T-cell (primary cell): ENCODE data around the gene HYDIN. TPM values are rescaled to one million over a fixed set of nuclear protein-coding genes. Genes with fewer than 3 reads are reported as not detected.

ENCODE experiments used
- ATAC-seq, 4 experiments: fragments of 200-7000 bp in 3 of 4; fragments of 150-1000 bp in 1 of 4; cut with Tn5 transposase; replicated peaks in 1 of 4; 1 replicate in 3 of 4; 2 replicates in 1 of 4; pipeline ENCODE4 v1.10.0; 2021; ENCODE audit warnings: moderate library complexity in 3 of 4, mild to moderate bottlenecking in 2 of 4, moderate number of reproducible peaks in 1 of 4
- CTCF ChIA-PET, 2 donors: fragments of 300-600 bp; sonication (Branson Sonifier 250); formaldehyde crosslinking; loops; one replicate each; lab custom pipeline; 2022; ENCODE audit warnings: antibody characterized with exemption in 2 of 2; lab: Charles Lee
- POLR2A ChIA-PET, 2 donors: fragments of 300-600 bp; sonication (Branson Sonifier 250); formaldehyde crosslinking; loops; one replicate each; lab custom pipeline; 2022; ENCODE audit warnings: antibody characterized with exemption in 2 of 2; lab: Charles Lee
- DNase-seq, 35 experiments: peaks; one replicate each; pipeline versions ENCODE4 v3.0.0 to v3.0.0-alpha.2; 2013 to 2023
- H3K27ac ChIP-seq: one replicate; pipeline ENCODE4 v1.5.1; 2013; ENCODE audit warnings: low read length
- H3K27me3 ChIP-seq, 2 experiments: replicated peaks in 1 of 2; 1 replicate in 1 of 2; 2 replicates in 1 of 2; pipeline versions ENCODE4 v1.6.1 to v1.7.0; 2013; ENCODE audit warnings: low read length in 1 of 2, mixed read lengths in 1 of 2; ENCODE audit not compliant: control insufficient read depth in 2 of 2, insufficient read depth in 2 of 2; ENCODE audit errors: extremely low read depth in 1 of 2
- H3K36me3 ChIP-seq, 2 donors: 1 replicate in 1 of 2; 2 replicates in 1 of 2; pipeline versions ENCODE4 v1.6.1 to v1.7.0; 2013; ENCODE audit warnings: low read length in 1 of 2; ENCODE audit not compliant: control insufficient read depth in 2 of 2, insufficient read depth in 1 of 2; ENCODE audit errors: extremely low read depth in 1 of 2
- H3K4me1 ChIP-seq, 2 experiments: 1 replicate in 1 of 2; 2 replicates in 1 of 2; pipeline versions ENCODE4 v1.6.1 to v1.7.0; 2013; ENCODE audit warnings: low read length in 2 of 2, mixed read lengths in 1 of 2; ENCODE audit not compliant: insufficient read depth in 2 of 2, control insufficient read depth in 1 of 2; ENCODE audit errors: extremely low read depth in 1 of 2
- H3K4me3 ChIP-seq, 2 donors: 1 replicate in 1 of 2; 2 replicates in 1 of 2; pipeline versions ENCODE4 v1.5.1 to v1.7.0; 2013; ENCODE audit warnings: mild to moderate bottlenecking in 2 of 2, low read length in 1 of 2, moderate library complexity in 1 of 2; ENCODE audit not compliant: control insufficient read depth in 1 of 2; ENCODE audit errors: extremely low read depth in 1 of 2
- H3K9me3 ChIP-seq: 2 replicates; pipeline ENCODE4 v1.7.0; 2013
- H3K27ac Mint-ChIP-seq, 2 donors: one replicate each; pipeline ENCODE4 v1.8.0; 2020 to 2021; ENCODE audit warnings: mild to moderate bottlenecking in 2 of 2, mixed read lengths in 2 of 2
- H3K27me3 Mint-ChIP-seq, 2 donors: one replicate each; pipeline ENCODE4 v1.8.0; 2021 to 2022; ENCODE audit warnings: mixed read lengths in 2 of 2
- H3K36me3 Mint-ChIP-seq: one replicate; pipeline ENCODE4 v1.8.0; 2021; ENCODE audit warnings: mixed read lengths
- H3K4me1 Mint-ChIP-seq, 3 donors: one replicate each; pipeline ENCODE4 v1.8.0; 2020 to 2022; ENCODE audit warnings: mixed read lengths in 3 of 3, mild to moderate bottlenecking in 1 of 3
- H3K4me3 Mint-ChIP-seq, 3 donors: one replicate each; pipeline ENCODE4 v1.8.0; 2020 to 2022; ENCODE audit warnings: mild to moderate bottlenecking in 3 of 3, mixed read lengths in 3 of 3, moderate library complexity in 3 of 3
- H3K9me3 Mint-ChIP-seq, 3 donors: one replicate each; pipeline ENCODE4 v1.8.0; 2020 to 2022; ENCODE audit warnings: mixed read lengths in 3 of 3
- WGBS: methylation state at CpG from one replicate; pipeline ENCODE4 v1.1.5; 2013; ENCODE audit warnings: missing lambda C conversion rate; ENCODE audit not compliant: insufficient coverage; 5-methylcytosine and 5-hydroxymethylcytosine counted together
- total RNA-seq, 35 experiments: library from RNA in 6 of 35; stranded (reverse) in 6 of 35; fragments of 120-200 nt in 1 of 35; gene quantifications; one replicate each; pipeline versions ENCODE4 v1.2.1 to v1.2.4 and lab custom pipeline; 2013 to 2026

HYDIN gene
- total RNA-seq, 5 donors from 2014 or later (not counting 1 experiment from before 2014, with no cell fraction given) = 0.41 to 1.2 (median 0.73) TPM; not detected in 2

GRCh38 chr16:71250461-71251235 is 20.1 kb upstream of the HYDIN start:
- peaks cover 0 to 9% of the 10 kb centered on the region in 2 experiments for H3K4me1 ChIP-seq
- no peaks in the 10 kb centered on the region for H3K36me3 Mint-ChIP-seq
- H3K4me3 Mint-ChIP-seq = no peak overlapping the region
- H3K36me3 ChIP-seq = no peaks in the 10 kb centered on the region
- no peak overlapping the region for H3K27ac Mint-ChIP-seq
- H3K9me3 Mint-ChIP-seq = no peaks in the 10 kb centered on the region
- WGBS = 96% methylated on average over 4 of the region's 5 CpGs
- CTCF ChIA-PET = no interaction called here
- H3K27ac ChIP-seq = no peak overlapping the region
- no peaks in the 10 kb centered on the region for H3K27me3 ChIP-seq
- peaks cover 0 to 4% (median under 1%) of the 10 kb centered on the region in 3 donors for H3K4me1 Mint-ChIP-seq
- DNase-seq (no peak), ATAC-seq (no peak)
- H3K27me3 Mint-ChIP-seq = peaks cover 0 to 12% of the 10 kb centered on the region in 2 donors
- POLR2A ChIA-PET = no interaction called here
- H3K4me3 ChIP-seq = no peak overlapping the region
- H3K9me3 ChIP-seq = no peaks in the 10 kb centered on the region

- no peaks in the 10 kb centered on the region for H3K9me3 Mint-ChIP-seq
- Histone ChIP-seq H3K27me3 (no peaks in the 10 kb centered on the region), H3K4me1 (no peaks in the 10 kb centered on the region), H3K27ac (no peak overlapping the region), H3K4me3 (no peak overlapping the region), H3K36me3 (no peaks in the 10 kb centered on the region), H3K9me3 (no peaks in the 10 kb centered on the region)
- 0% methylated on average over 1 of the region's 1 CpG for WGBS
- H3K27me3 Mint-ChIP-seq = peaks cover 0 to 8% of the 10 kb centered on the region in 2 donors
- ATAC-seq (no peak), DNase-seq (no peak)
- H3K4me3 Mint-ChIP-seq = no peak overlapping the region
- no peak overlapping the region for H3K27ac Mint-ChIP-seq
- H3K4me1 Mint-ChIP-seq = no peaks in the 10 kb centered on the region
- ChIA-PET POLR2A (no interaction called here), CTCF (no interaction called here)
- H3K36me3 Mint-ChIP-seq = no peaks in the 10 kb centered on the region
Observed at GRCh38 chr16:71249399-71249798, 18.9 kb upstream of the HYDIN start.

GRCh38 chr16:71247478-71247877 is 17.0 kb upstream of the HYDIN start:
- Histone ChIP-seq H3K4me1 (no peaks in the 10 kb centered on the region), H3K4me3 (no peak overlapping the region), H3K27me3 (no peaks in the 10 kb centered on the region), H3K36me3 (no peaks in the 10 kb centered on the region), H3K9me3 (no peaks in the 10 kb centered on the region), H3K27ac (no peak overlapping the region)
- Mint-ChIP-seq H3K27me3 (peaks cover 0 to 10% of the 10 kb centered on the region in 2 donors), H3K4me1 (no peaks in the 10 kb centered on the region), H3K27ac (no peak overlapping the region), H3K9me3 (no peaks in the 10 kb centered on the region), H3K4me3 (no peak overlapping the region), H3K36me3 (no peaks in the 10 kb centered on the region)
- ATAC-seq (no peak), DNase-seq (no peak)
- ChIA-PET POLR2A (no interaction called here), CTCF (no interaction called here)
- WGBS = 100% methylated on average over 1 of the region's 7 CpGs

DNA sequence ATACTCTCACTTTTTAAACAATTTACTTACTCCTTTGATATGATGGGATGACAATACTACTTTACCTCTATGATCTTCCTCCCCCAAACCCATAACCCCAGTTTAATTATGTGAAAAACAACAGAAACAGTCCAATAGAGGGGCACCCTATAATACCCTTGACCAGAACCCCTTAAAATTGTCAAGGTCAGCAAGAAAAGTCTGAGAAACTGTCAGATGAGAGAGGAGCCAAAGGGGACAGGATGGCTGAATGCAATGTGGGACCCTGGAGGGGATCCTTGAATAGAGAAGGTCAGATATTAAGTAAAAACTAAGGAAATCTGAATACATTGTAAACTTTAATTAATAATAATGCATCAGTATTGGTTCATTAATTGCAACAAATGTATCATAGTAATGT is 15.8 kb upstream of the HYDIN start:
- H3K27me3 ChIP-seq = no peaks in the 10 kb centered on the region
- H3K4me3 ChIP-seq = no peak overlapping the region
- no peaks in the 10 kb centered on the region for H3K4me1 ChIP-seq
- H3K27ac ChIP-seq = no peak overlapping the region
- H3K27ac Mint-ChIP-seq = no peak overlapping the region
- CTCF ChIA-PET = no interaction called here
- no peaks in the 10 kb centered on the region for H3K36me3 Mint-ChIP-seq
- no peak for DNase-seq
- no peaks in the 10 kb centered on the region for H3K36me3 ChIP-seq
- H3K9me3 Mint-ChIP-seq = no peaks in the 10 kb centered on the region
- peaks cover 0 to 10% of the 10 kb centered on the region in 2 donors for H3K27me3 Mint-ChIP-seq
- no peak overlapping the region for H3K4me3 Mint-ChIP-seq
- H3K9me3 ChIP-seq = no peaks in the 10 kb centered on the region
- H3K4me1 Mint-ChIP-seq = no peaks in the 10 kb centered on the region
- ATAC-seq = no peak
- POLR2A ChIA-PET = no interaction called here

GRCh38 chr16:71244521-71244920 is 14.0 kb upstream of the HYDIN start:
- H3K4me3 ChIP-seq = no peak overlapping the region
- H3K9me3 ChIP-seq = no peaks in the 10 kb centered on the region
- no peaks in the 10 kb centered on the region for H3K27me3 ChIP-seq
- no peak for ATAC-seq
- WGBS = 86% methylated on average over 1 of the region's 1 CpG
- ChIA-PET CTCF (no interaction called here), POLR2A (no interaction called here)
- no peaks in the 10 kb centered on the region for H3K4me1 ChIP-seq
- no peak overlapping the region for H3K27ac Mint-ChIP-seq
- no peaks in the 10 kb centered on the region for H3K9me3 Mint-ChIP-seq
- H3K4me1 Mint-ChIP-seq = no peaks in the 10 kb centered on the region
- H3K4me3 Mint-ChIP-seq = no peak overlapping the region
- no peaks in the 10 kb centered on the region for H3K36me3 Mint-ChIP-seq
- H3K36me3 ChIP-seq = no peaks in the 10 kb centered on the region
- peaks cover 2 to 8% of the 10 kb centered on the region in 2 donors for H3K27me3 Mint-ChIP-seq
- no peak for DNase-seq
- H3K27ac ChIP-seq = no peak overlapping the region

DNA sequence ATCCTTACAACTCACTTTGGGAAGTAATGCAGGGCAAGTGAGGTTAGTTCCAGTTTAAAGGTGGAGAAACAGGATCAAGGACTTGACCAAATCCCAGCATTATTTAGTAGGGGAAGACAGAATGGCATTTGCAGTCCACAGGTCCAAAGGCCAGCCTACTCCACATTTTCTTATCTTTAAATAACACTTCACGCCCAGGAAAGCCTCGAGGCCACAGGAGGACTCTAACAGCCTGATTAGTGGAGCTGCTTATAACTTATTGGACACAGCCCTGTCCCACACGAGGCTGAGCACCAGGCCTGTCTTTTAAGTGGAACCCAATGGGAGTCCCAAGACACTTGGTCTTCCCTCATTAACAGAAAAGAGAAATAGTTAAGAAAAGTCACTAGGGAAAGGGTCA is 12.1 kb upstream of the HYDIN start:
- Histone ChIP-seq H3K36me3 (no peaks in the 10 kb centered on the region), H3K9me3 (no peaks in the 10 kb centered on the region), H3K27me3 (no peaks in the 10 kb centered on the region), H3K4me1 (no peaks in the 10 kb centered on the region), H3K4me3 (no peak overlapping the region), H3K27ac (no peak overlapping the region)
- no peak overlapping the region for H3K4me3 Mint-ChIP-seq
- ATAC-seq (no peak), DNase-seq (no peak)
- no peak overlapping the region for H3K27ac Mint-ChIP-seq
- ChIA-PET CTCF (no interaction called here), POLR2A (no interaction called here)
- no peaks in the 10 kb centered on the region for H3K4me1 Mint-ChIP-seq
- no peaks in the 10 kb centered on the region for H3K9me3 Mint-ChIP-seq
- H3K36me3 Mint-ChIP-seq = no peaks in the 10 kb centered on the region
- WGBS = 60% methylated on average over 1 of the region's 3 CpGs
- H3K27me3 Mint-ChIP-seq = peaks cover 10% of the 10 kb centered on the region in 2 donors
